ENCODE results near the gene ADAMTSL1.

Gene ADAMTSL1

GRCh38 chr9:18665947-18666346, 192.0 kb downstream of the ADAMTSL1 start:
- no peak overlapping the region for H3K27ac ChIP-seq
- no peak for TF ChIP-seq CTCF (conservative IDR thresholded peaks at IDR 0.05; ENCODE audit: low read depth)
- ChIA-PET CTCF (no interaction called here), POLR2A (ENCODE audit: low non-redundant PET) (no interaction called here)
- no peak for DNase-seq (ENCODE audit: low spot score)

- POLR2A ChIA-PET (ENCODE audit: low non-redundant PET): no interaction called here
These were observed 192.4 kb downstream of the ADAMTSL1 start for GRCh38 chr9:18666348-18666747.

GRCh38 chr9:18666986-18667772, 193.2 kb downstream of the ADAMTSL1 start:
- TF ChIP-seq CTCF (conservative IDR thresholded peaks at IDR 0.05; ENCODE audit: low read depth): no peak
- CTCF ChIA-PET: interaction anchor here (0.7 kb wide), 1 partner anchor 197 kb away, joined by 3 read pairs; no protein-coding TSS in a partner anchor
- no peak for DNase-seq (ENCODE audit: low spot score)
- POLR2A ChIA-PET (ENCODE audit: low non-redundant PET): interaction anchor here (0.5 kb wide), 1 partner anchor 126 kb away, joined by 3 read pairs; no protein-coding TSS in a partner anchor
- no peak overlapping the region for H3K27ac ChIP-seq

More at GRCh38 chr9:18666348-18666747, 192.4 kb downstream of the ADAMTSL1 start:
- CTCF ChIA-PET: no interaction called here
- no peak overlapping the region for H3K27ac ChIP-seq
- no peak for DNase-seq (ENCODE audit: low spot score)
- TF ChIP-seq CTCF (conservative IDR thresholded peaks at IDR 0.05; ENCODE audit: low read depth): no peak

- DNase-seq (ENCODE audit: low spot score): no peak
- POLR2A ChIA-PET (ENCODE audit: low non-redundant PET): no interaction called here
- no peak overlapping the region for H3K27ac ChIP-seq
- CTCF ChIA-PET: no interaction called here
- TF ChIP-seq CTCF (conservative IDR thresholded peaks at IDR 0.05; ENCODE audit: low read depth): no peak
These were observed 195.0 kb downstream of the ADAMTSL1 start for GRCh38 chr9:18668944-18669343.

- DNase-seq (ENCODE audit: low spot score): no peak
- ChIA-PET CTCF (no interaction called here), POLR2A (ENCODE audit: low non-redundant PET) (no interaction called here)
- TF ChIP-seq CTCF (conservative IDR thresholded peaks at IDR 0.05; ENCODE audit: low read depth): no peak
- H3K27ac ChIP-seq: no peak overlapping the region
These were observed 198.8 kb downstream of the ADAMTSL1 start for GRCh38 chr9:18672706-18673105.

GRCh38 chr9:18673179-18673578, 199.2 kb downstream of the ADAMTSL1 start:
- no peak overlapping the region for H3K27ac ChIP-seq
- ChIA-PET POLR2A (ENCODE audit: low non-redundant PET) (no interaction called here), CTCF (interaction anchor here (0.6 kb wide), 1 partner anchor 1943 kb away, joined by 3 read pairs; no protein-coding TSS in a partner anchor)
- TF ChIP-seq CTCF (conservative IDR thresholded peaks at IDR 0.05; ENCODE audit: low read depth): no peak
- DNase-seq (ENCODE audit: low spot score): no peak

Measured in RWPE1 (cell line).